BE2C (cell line): Measurements from ENCODE around the gene VANGL2. TPM values are rescaled to one million over a fixed set of nuclear protein-coding genes. Genes with fewer than 3 reads are reported as not detected.
A peak's percentile ranks its signal among the peaks of the same experiment; 100 is the strongest.

Source experiments
- DNase-seq: peaks from one replicate; pipeline ENCODE4 v3.0.0-alpha.2; 2020
- H3K27me3 ChIP-seq: fragments of 250-450 bp; sonication (Bioruptor Pico); 2 replicates; pipeline ENCODE4 v1.5.1; 2020; ENCODE audit warnings: mild to moderate bottlenecking
- H3K36me3 ChIP-seq: fragments of 250-450 bp; sonication (Bioruptor Pico); 2 replicates; pipeline ENCODE4 v1.5.1; 2020; ENCODE audit warnings: mild to moderate bottlenecking
- H3K4me1 ChIP-seq: fragments of 250-450 bp; sonication (Bioruptor Pico); 2 replicates; pipeline ENCODE4 v1.5.1; 2020
- H3K4me3 ChIP-seq: 2 replicates; pipeline ENCODE4 v1.5.1; 2011; ENCODE audit warnings: low read depth, low read length
- H3K9me3 ChIP-seq: fragments of 250-450 bp; sonication (Bioruptor Pico); 2 replicates; pipeline ENCODE4 v1.5.1; 2020
- CTCF ChIP-seq: IDR thresholded peaks from 2 replicates; pipeline ENCODE4 v1.5.1; 2012; ENCODE audit warnings: mild to moderate bottlenecking, low read depth, low read length
- polyA plus RNA-seq: library from polyadenylated mRNA; unstranded; fragments of >200 nt; gene quantifications from one replicate; pipeline ENCODE4 v1.2.1, GENCODE V29; 2012; ENCODE audit warnings: low read depth, missing spikeins; ENCODE audit not compliant: insufficient read length, insufficient read depth

Gene VANGL2
- 15.4 TPM for polyA plus RNA-seq

GRCh38 chr1:160400223-160400645 is at the start of gene VANGL2:
TSS of gene VANGL2 (plus strand) at chr1:160400564. CDS start at chr1:160415838, 15,274 bp downstream.
- Histone ChIP-seq H3K4me3 (peak within 1 kb of the TSS; percentile 79), H3K4me1 (no peaks in the 10 kb centered on the region; the same call in 1 of the 2 replicates), H3K36me3 (no peaks in the 10 kb centered on the region), H3K9me3 (no peaks in the 10 kb centered on the region), H3K27me3 (no peaks in the 10 kb centered on the region)
- TF ChIP-seq CTCF, result no peak
- peak; percentile 91 for DNase-seq

DNA sequence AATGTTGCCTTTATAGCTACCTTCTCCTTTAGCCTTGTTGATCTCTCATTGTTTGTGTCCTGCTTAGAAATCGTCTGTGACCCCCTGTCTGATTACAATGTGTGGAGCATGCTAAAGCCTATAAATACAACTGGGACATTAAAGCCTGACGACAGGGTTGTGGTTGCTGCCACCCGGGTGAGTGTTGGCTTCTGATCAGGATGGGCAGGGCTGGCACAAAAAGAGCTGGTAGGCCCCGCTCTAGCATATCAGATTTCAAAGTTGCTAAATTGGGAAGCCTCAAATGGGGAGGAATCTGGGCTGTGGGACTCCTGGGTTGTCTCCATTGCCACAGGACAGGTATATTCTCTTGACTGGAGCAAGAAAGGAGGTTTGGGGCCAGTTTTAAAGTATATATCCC is 48.7 kb upstream of the VANGL2 start:
- DNase-seq, result no peak
- no peak overlapping the region for H3K4me3 ChIP-seq
- H3K27me3 ChIP-seq, result no peaks in the 10 kb centered on the region
- no peaks in the 10 kb centered on the region for H3K9me3 ChIP-seq
- H3K4me1 ChIP-seq, result no peaks in the 10 kb centered on the region
- H3K36me3 ChIP-seq, result peaks cover 38% of the 10 kb centered on the region
- TF ChIP-seq CTCF, result no peak

- Histone ChIP-seq H3K36me3 (peaks cover 40% of the 10 kb centered on the region), H3K4me1 (no peaks in the 10 kb centered on the region), H3K27me3 (no peaks in the 10 kb centered on the region), H3K4me3 (no peak overlapping the region), H3K9me3 (no peaks in the 10 kb centered on the region)
- DNase-seq, result no peak
- no peak for TF ChIP-seq CTCF
These were observed 47.8 kb upstream of the VANGL2 start for GRCh38 chr1:160352555-160352954.

DNA sequence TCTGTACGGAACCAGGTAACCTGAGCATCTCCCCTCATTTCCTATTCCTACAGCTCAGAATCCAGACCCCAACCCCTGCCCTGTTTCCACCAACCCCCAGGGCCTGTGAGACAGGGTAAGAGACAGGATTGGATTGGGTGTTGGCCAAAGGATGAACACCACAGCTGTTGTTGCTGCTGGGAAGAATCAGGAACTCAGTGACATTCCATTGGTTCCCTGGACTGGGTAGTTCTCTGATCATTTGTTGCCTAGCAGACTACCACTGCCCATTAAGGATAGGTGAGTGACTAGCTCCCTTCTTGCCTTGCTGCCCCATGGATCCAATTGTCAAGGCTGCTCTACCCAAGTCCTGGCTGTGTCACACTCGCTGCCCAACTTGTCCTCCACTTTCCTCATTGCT is 47.1 kb upstream of the VANGL2 start:
- Histone ChIP-seq H3K9me3 (no peaks in the 10 kb centered on the region), H3K36me3 (peaks cover 43% of the 10 kb centered on the region), H3K27me3 (no peaks in the 10 kb centered on the region), H3K4me1 (no peaks in the 10 kb centered on the region), H3K4me3 (no peak overlapping the region)
- DNase-seq, result no peak
- no peak for TF ChIP-seq CTCF

- H3K36me3 ChIP-seq, result peaks cover 43% of the 10 kb centered on the region
- DNase-seq, result peak; percentile 46
- H3K27me3 ChIP-seq, result no peaks in the 10 kb centered on the region
- no peak overlapping the region for H3K4me3 ChIP-seq
- H3K4me1 ChIP-seq, result no peaks in the 10 kb centered on the region
- H3K9me3 ChIP-seq, result no peaks in the 10 kb centered on the region
- peak; percentile 80 for TF ChIP-seq CTCF
These were observed 45.9 kb upstream of the VANGL2 start for GRCh38 chr1:160354388-160354985.

- no peak for DNase-seq
- no peak overlapping the region for H3K4me3 ChIP-seq
- no peaks in the 10 kb centered on the region for H3K27me3 ChIP-seq
- H3K36me3 ChIP-seq, result peaks cover 36% of the 10 kb centered on the region
- H3K9me3 ChIP-seq, result no peaks in the 10 kb centered on the region
- no peaks in the 10 kb centered on the region for H3K4me1 ChIP-seq
- no peak for TF ChIP-seq CTCF
These were observed 42.9 kb upstream of the VANGL2 start for GRCh38 chr1:160357286-160358002.
